22Rv1 (cell line): Measurements from ENCODE around the gene TTC13.

Experiments
- ZFX ChIP-seq: fragments of 450-650 bp; IDR thresholded peaks from 2 replicates; pipeline ENCODE4 v1.6.1; 2017; ENCODE audit warnings: antibody characterized with exemption, borderline replicate concordance
- TF ChIP-seq, protein P1 (sequence below): fragments of 450-650 bp; IDR thresholded peaks from 2 replicates; pipeline ENCODE4 v1.5.1; 2017; ENCODE audit warnings: mild to moderate bottlenecking

DNA sequence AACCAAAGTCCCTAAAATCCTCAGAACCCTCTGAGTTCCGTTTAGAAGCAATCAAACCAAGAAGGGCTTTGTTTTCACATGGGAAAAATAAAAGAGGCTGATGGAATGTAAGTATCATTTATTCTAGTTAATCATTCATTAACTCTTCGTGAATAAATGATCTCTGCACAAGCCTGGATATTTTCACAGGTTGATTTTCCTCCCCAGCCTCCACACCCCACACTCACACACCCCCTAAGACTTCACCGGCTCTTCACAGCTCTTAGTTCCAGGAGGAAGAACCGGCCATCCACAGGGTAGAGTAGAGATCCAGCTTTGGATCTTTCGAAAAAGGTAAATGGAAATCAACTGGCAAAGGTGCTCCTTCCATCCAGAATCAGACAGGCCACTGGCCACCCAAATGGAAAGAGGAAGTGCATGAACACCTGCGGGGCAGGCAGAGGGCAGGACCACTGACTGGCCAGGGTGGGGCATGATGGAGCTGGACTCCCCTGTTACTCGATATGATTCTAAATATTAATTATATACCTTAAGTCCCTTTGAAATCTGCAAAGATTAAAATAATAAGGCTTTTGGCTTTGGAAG is 120.3 kb downstream of the TTC13 start:
- TF ChIP-seq, protein P1, sequence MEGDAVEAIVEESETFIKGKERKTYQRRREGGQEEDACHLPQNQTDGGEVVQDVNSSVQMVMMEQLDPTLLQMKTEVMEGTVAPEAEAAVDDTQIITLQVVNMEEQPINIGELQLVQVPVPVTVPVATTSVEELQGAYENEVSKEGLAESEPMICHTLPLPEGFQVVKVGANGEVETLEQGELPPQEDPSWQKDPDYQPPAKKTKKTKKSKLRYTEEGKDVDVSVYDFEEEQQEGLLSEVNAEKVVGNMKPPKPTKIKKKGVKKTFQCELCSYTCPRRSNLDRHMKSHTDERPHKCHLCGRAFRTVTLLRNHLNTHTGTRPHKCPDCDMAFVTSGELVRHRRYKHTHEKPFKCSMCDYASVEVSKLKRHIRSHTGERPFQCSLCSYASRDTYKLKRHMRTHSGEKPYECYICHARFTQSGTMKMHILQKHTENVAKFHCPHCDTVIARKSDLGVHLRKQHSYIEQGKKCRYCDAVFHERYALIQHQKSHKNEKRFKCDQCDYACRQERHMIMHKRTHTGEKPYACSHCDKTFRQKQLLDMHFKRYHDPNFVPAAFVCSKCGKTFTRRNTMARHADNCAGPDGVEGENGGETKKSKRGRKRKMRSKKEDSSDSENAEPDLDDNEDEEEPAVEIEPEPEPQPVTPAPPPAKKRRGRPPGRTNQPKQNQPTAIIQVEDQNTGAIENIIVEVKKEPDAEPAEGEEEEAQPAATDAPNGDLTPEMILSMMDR = no peak
- no peak for TF ChIP-seq ZFX
